Adrenal gland (tissue), 5 donors: Measurements from ENCODE around the gene TENM4.

Source experiments
- CTCF ChIP-seq, 6 experiments: fragments of 450-650 bp in 4 of 6; fragments of 200-600 bp in 2 of 6; sonication (generic) in 1 of 6; IDR thresholded peaks; 1 replicate in 5 of 6; 2 replicates in 1 of 6; pipeline versions ENCODE4 v1.5.1 to v1.8.0; 2016 to 2021; ENCODE audit warnings: antibody characterized with exemption in 6 of 6, mild to moderate bottlenecking in 2 of 6, moderate library complexity in 1 of 6
- POLR2A ChIP-seq, 2 donors: fragments of 450-650 bp; IDR thresholded peaks; one replicate each; pipeline ENCODE4 v1.6.1; 2017; ENCODE audit warnings: antibody characterized with exemption in 2 of 2, mild to moderate bottlenecking in 2 of 2, moderate library complexity in 1 of 2
- donor health status: DM: no; HTN: no; CAD: no.

GRCh38 chr11:78770931-78771330 is 669.9 kb downstream of the TENM4 start:
- TF ChIP-seq CTCF (IDR thresholded peaks at IDR 0.05) (no peak), POLR2A (IDR thresholded peaks at IDR 0.05) (no peak)
